OCI-LY7 (cell line): ENCODE results near the gene CTAGE6. TPM values are rescaled to one million over a fixed set of nuclear protein-coding genes. Genes with fewer than 3 reads are reported as not detected.

ENCODE experiments used
- small RNA-seq: library from RNA; depleted of rRNA; stranded (forward); fragments of <200 nt; gene quantifications from one replicate; pipeline ENCODE3, GENCODE V24; 2014
- total RNA-seq, 2 experiments: library from RNA; depleted of rRNA in 1 of 2; stranded (reverse); fragments of >200 nt in 1 of 2; shearing (Covaris generic) in 1 of 2; gene quantifications; 2 replicates each; pipeline ENCODE4 v1.2.3, GENCODE V29; 2014 to 2022

The CTAGE6 gene
- total RNA-seq, 2 experiments from 2014 or later: not detected

Small RNA genes within 50 kb of the gene (small RNA-seq; reads per million reads assigned to genes)
- not detected for gene RNU6-267P

Other genes with a start within 250 kb of the CTAGE6 start
- not detected in 2 replicates for gene CTAGE15, start 185.9 kb downstream of the CTAGE6 start, total RNA-seq (2014; rRNA removed; shearing (Covaris generic))
- gene CTAGE15, start 185.9 kb downstream of the CTAGE6 start, total RNA-seq (2022): not detected in 2 replicates
- gene TCAF2, start 136.7 kb downstream of the CTAGE6 start, total RNA-seq (2014; rRNA removed; shearing (Covaris generic)): 0.50 TPM in 1 of 2 replicates, not detected in the other
- gene TCAF2, start 136.7 kb downstream of the CTAGE6 start, total RNA-seq (2022): 0.27 and 0.42 TPM in 2 replicates
- 1.9 and 3.3 TPM in 2 replicates for gene TCAF1, start 144.5 kb upstream of the CTAGE6 start, total RNA-seq (2014; rRNA removed; shearing (Covaris generic))
- 5.5 and 7.0 TPM in 2 replicates for gene TCAF1, start 144.5 kb upstream of the CTAGE6 start, total RNA-seq (2022)
- gene OR2F2, start 177.5 kb upstream of the CTAGE6 start, total RNA-seq (2014; rRNA removed; shearing (Covaris generic)): not detected in 2 replicates
- not detected in 2 replicates for gene OR2F2, start 177.5 kb upstream of the CTAGE6 start, total RNA-seq (2022)
- not detected in 2 replicates for gene OR2F1, start 197.1 kb upstream of the CTAGE6 start, total RNA-seq (2014; rRNA removed; shearing (Covaris generic))
- not detected in 2 replicates for gene OR2F1, start 197.1 kb upstream of the CTAGE6 start, total RNA-seq (2022)
- gene OR6B1, start 242.6 kb upstream of the CTAGE6 start, total RNA-seq (2014; rRNA removed; shearing (Covaris generic)): not detected in 2 replicates
- not detected in 2 replicates for gene OR6B1, start 242.6 kb upstream of the CTAGE6 start, total RNA-seq (2022)